C4-2B (cell line): ENCODE measurements around the gene RNF17.

Source experiments
- H3K27ac ChIP-seq: fragments of 450-650 bp; 2 replicates; pipeline ENCODE4 v1.5.1; 2017
- ZFX ChIP-seq: fragments of 450-650 bp; IDR thresholded peaks from 2 replicates; pipeline ENCODE4 v1.6.1; 2017
- TF ChIP-seq, protein P1 (sequence below): fragments of 450-650 bp; conservative IDR thresholded peaks from 2 replicates; pipeline ENCODE4 v1.5.1; 2017; ENCODE audit warnings: mild to moderate bottlenecking

Gene RNF17

GRCh38 chr13:24929196-24929595, 165.2 kb downstream of the RNF17 start:
- TF ChIP-seq, protein P1, sequence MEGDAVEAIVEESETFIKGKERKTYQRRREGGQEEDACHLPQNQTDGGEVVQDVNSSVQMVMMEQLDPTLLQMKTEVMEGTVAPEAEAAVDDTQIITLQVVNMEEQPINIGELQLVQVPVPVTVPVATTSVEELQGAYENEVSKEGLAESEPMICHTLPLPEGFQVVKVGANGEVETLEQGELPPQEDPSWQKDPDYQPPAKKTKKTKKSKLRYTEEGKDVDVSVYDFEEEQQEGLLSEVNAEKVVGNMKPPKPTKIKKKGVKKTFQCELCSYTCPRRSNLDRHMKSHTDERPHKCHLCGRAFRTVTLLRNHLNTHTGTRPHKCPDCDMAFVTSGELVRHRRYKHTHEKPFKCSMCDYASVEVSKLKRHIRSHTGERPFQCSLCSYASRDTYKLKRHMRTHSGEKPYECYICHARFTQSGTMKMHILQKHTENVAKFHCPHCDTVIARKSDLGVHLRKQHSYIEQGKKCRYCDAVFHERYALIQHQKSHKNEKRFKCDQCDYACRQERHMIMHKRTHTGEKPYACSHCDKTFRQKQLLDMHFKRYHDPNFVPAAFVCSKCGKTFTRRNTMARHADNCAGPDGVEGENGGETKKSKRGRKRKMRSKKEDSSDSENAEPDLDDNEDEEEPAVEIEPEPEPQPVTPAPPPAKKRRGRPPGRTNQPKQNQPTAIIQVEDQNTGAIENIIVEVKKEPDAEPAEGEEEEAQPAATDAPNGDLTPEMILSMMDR: no peak
- TF ChIP-seq ZFX: no peak

More at GRCh38 chr13:24929196-24929595, 165.2 kb downstream of the RNF17 start:
- no peak overlapping the region for H3K27ac ChIP-seq
